ENCODE results near the gene PRPF19. TPM values are rescaled to one million over a fixed set of nuclear protein-coding genes. Genes with fewer than 3 reads are reported as not detected.
A peak's percentile ranks its signal among the peaks of the same experiment; 100 is the strongest.

The PRPF19 gene
- total RNA-seq, 4 donors from 2014 or later, result 50.2 to 73.6 (median 60.5) TPM

DNA sequence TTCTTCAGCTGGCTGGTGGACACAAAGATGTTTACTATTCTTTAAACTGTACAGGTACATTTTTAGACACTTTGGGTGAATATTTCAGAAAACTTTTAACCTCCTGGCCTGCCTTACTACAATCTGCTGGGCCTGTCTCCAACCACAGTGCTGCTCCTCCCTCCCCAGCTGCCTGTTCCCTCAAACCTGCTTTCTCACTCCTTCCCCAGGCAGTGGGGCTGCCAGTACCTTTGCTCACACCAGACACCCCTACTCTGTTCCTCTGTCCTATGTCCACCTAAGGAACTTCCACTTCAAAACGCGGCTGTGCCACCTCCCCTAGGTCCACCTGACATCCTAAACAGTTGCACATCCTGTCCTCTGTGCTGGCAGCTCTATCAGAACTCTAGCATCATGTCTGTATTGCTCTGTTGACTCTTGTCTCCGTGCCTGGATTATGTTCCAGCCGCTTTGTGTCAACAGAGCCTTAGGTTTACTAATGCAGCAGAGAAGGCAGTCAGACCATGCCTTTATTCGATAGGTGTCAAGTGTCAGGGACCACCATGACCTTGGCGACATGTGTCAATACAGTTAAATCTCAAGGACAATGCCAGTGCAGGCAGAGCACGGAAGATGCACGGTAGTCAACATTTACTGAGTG lies 25.6 kb downstream of the PRPF19 start:
- no peak overlapping the region for H3K4me3 ChIP-seq
- WGBS, 2 donors (ENCODE audit: low coverage in 1 of 2), result 75 to 86% methylated on average over 2 to 3 of the region's 8 CpGs

DNA sequence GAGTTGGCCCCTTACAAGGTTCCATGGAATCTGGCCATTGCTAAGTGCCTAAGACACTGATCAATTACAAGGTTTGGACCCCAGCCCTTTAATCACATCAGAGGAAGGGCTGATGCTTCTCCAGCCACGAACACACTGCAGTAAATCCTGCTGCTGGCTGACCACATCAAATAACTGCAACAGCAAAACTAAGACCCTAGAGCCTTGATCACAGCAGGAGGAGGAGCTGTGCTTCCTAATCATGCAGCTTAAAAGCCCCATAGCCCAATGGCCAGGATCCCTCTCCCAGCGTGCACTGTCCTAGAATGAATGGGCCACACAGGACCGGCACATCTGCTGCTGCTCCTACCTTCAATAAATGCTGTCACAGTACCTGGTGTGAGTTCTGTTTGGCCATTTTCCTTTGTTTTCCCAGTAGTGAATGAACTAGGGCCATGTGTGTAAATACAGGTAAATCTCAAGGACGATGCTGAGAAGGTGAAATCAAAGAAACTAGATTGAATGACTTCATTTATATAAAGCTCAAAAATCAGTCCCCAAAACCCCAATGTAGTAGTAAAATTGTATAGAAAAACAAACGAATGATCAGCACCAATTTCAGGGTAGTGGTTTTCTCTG lies 26.3 kb downstream of the PRPF19 start:
- H3K4me3 ChIP-seq, result no peak overlapping the region
- peaks cover 0 to 16% of the 10 kb centered on the region in 2 donors for H3K36me3 ChIP-seq
- no peaks in the 10 kb centered on the region for H3K9me3 ChIP-seq
- 76 to 77% methylated on average over 4 of the region's 5 CpGs for WGBS, 2 donors (ENCODE audit: low coverage in 1 of 2)
- H3K27ac ChIP-seq, result peak overlapping the region in 2 of 4 donors; percentile 68 to 75
- no peak for ATAC-seq
- H3K27me3 ChIP-seq, result no peaks in the 10 kb centered on the region
- TF ChIP-seq POLR2AphosphoS5 (IDR thresholded peaks at IDR 0.05), result no peak
- TF ChIP-seq, protein P1, sequence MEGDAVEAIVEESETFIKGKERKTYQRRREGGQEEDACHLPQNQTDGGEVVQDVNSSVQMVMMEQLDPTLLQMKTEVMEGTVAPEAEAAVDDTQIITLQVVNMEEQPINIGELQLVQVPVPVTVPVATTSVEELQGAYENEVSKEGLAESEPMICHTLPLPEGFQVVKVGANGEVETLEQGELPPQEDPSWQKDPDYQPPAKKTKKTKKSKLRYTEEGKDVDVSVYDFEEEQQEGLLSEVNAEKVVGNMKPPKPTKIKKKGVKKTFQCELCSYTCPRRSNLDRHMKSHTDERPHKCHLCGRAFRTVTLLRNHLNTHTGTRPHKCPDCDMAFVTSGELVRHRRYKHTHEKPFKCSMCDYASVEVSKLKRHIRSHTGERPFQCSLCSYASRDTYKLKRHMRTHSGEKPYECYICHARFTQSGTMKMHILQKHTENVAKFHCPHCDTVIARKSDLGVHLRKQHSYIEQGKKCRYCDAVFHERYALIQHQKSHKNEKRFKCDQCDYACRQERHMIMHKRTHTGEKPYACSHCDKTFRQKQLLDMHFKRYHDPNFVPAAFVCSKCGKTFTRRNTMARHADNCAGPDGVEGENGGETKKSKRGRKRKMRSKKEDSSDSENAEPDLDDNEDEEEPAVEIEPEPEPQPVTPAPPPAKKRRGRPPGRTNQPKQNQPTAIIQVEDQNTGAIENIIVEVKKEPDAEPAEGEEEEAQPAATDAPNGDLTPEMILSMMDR (IDR thresholded peaks at IDR 0.05), result no peak
- TF ChIP-seq POLR2A (IDR thresholded peaks at IDR 0.05), result no peak
- no peak for TF ChIP-seq EP300 (IDR thresholded peaks at IDR 0.05)
- H3K4me1 ChIP-seq, result peaks cover 3 to 46% (median 6%) of the 10 kb centered on the region in 3 donors

More for the DNA sequence above, 25.6 kb downstream of the PRPF19 start:
- peaks cover 0 to 16% of the 10 kb centered on the region in 2 donors for H3K36me3 ChIP-seq
- ATAC-seq, result no peak
- TF ChIP-seq POLR2A (IDR thresholded peaks at IDR 0.05) (no peak), EP300 (IDR thresholded peaks at IDR 0.05) (no peak), POLR2AphosphoS5 (IDR thresholded peaks at IDR 0.05) (no peak)
- TF ChIP-seq, protein P1 (IDR thresholded peaks at IDR 0.05), result no peak
- peak overlapping the region in 1 of 4 donors; percentile 37 for H3K27ac ChIP-seq
- H3K9me3 ChIP-seq, result no peaks in the 10 kb centered on the region
- H3K4me1 ChIP-seq, result peaks cover 3 to 43% (median 6%) of the 10 kb centered on the region in 3 donors
- no peaks in the 10 kb centered on the region for H3K27me3 ChIP-seq

DNA sequence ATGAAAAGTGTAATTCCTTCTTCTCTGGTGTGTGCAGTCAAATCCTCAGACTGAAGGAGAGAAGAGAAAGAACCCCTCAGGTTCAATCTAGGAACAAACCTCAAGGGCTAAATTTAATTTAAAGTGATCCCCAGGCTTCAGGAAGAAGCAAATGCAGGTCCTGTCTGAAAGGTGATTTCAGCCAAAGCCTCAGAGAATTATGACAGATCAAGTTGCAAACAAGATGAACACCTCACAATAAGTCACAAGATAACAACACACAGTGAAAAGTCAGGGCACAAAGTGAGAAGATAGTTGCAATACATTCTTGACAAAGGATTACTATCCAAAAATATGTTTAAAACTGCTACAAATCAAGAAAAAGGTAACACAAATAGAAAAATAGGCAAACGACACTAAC lies 27.3 kb downstream of the PRPF19 start:
- H3K4me1 ChIP-seq, result peaks cover 3 to 55% (median 6%) of the 10 kb centered on the region in 3 donors
- peaks cover 0 to 16% of the 10 kb centered on the region in 2 donors for H3K36me3 ChIP-seq
- H3K27ac ChIP-seq, result peak overlapping the region; percentile 24 to 75 (median 50)
- ATAC-seq, result no peak
- TF ChIP-seq EP300 (IDR thresholded peaks at IDR 0.05) (no peak), POLR2AphosphoS5 (IDR thresholded peaks at IDR 0.05) (no peak), POLR2A (IDR thresholded peaks at IDR 0.05) (no peak)
- TF ChIP-seq, protein P1 (IDR thresholded peaks at IDR 0.05), result no peak
- no peaks in the 10 kb centered on the region for H3K27me3 ChIP-seq
- whole genome bisulfite sequencing, 2 donors (ENCODE audit: low coverage in 1 of 2), result 67 to 90% methylated on average over 1 of the region's 1 CpG
- H3K4me3 ChIP-seq, result no peak overlapping the region
- no peaks in the 10 kb centered on the region for H3K9me3 ChIP-seq

DNA sequence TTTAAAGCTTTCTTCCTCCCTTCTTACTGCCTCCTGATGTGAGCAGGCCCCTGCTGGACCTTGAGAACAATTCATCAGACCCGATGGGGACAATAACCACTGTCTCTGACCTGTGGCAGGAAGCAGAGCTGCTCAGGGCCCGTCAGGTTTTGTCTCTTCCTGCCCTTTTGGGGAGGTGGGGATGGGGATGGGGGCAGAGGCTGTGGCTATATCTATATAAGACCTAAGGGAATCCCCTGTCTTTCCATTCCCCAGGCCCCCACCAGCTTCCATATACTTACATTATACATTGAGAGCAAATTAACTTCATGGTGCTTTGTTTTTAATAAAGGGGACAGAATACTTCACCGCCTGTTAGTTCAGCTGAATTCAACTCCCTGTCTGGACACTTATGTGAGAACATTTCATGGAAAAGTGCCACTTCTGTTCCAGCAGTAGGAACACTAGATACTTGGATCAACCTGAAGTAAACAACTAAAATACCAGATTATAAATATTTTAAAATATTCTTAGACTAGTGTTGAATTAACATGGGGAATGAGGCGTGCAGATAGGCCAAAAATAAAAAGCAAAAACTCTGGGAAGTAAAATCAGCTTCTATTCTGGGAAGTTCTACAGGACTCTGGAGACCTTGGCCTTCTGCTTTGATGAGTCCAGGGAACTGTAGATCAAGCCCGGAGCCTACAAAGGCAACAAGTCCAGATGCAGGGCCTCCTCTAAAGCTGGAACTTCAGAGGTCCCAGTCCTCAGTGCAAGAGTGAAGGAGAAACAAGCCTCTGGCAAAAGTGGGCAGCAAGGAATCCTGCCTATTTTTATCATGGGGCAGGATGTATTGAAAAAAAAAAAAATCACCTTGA lies 27.9 kb downstream of the PRPF19 start:
- peak; percentile 65 for ATAC-seq

More for the DNA sequence above, 27.9 kb downstream of the PRPF19 start:
- H3K9me3 ChIP-seq, result no peaks in the 10 kb centered on the region
- peak overlapping the region; percentile 68 to 81 (median 77) for H3K27ac ChIP-seq
- TF ChIP-seq EP300 (IDR thresholded peaks at IDR 0.05) (no peak), POLR2AphosphoS5 (IDR thresholded peaks at IDR 0.05) (peak; percentile 63), POLR2A (IDR thresholded peaks at IDR 0.05) (no peak)
- TF ChIP-seq, protein P1 (IDR thresholded peaks at IDR 0.05), result no peak
- no peak overlapping the region for H3K4me3 ChIP-seq
- H3K4me1 ChIP-seq, result peaks cover 3 to 59% (median 6%) of the 10 kb centered on the region in 3 donors
- H3K27me3 ChIP-seq, result no peaks in the 10 kb centered on the region
- peaks cover 0 to 16% of the 10 kb centered on the region in 2 donors for H3K36me3 ChIP-seq
- WGBS, 2 donors (ENCODE audit: low coverage in 1 of 2), result 31 to 34% methylated on average over 2 to 3 of the region's 5 CpGs

Data from gastroesophageal sphincter (tissue), 4 donors.